ENCODE data around the gene PRPSAP1.

Gene PRPSAP1

DNA sequence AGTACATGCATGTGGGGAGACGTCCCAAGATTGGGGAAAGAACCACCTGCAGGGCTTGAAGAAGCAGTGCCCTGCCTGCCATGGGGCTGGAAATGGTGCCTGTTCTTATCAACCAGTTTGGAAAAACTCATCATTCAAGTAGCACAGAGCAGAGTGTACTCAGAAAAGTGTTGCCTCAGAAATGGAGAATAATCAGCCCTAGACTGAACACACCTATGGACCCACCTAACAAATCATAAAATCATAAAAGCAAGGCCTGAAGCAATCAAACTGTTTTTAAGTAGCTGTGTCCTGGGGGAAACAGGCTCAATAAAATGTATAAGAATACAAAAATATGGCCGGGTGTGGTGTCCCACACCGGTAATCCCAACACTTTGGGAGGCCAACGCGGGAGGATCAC lies 56.8 kb downstream of the PRPSAP1 start:
- peaks cover 5% of the 10 kb centered on the region for H3K4me1 Mint-ChIP-seq
- no peak overlapping the region for H3K4me3 Mint-ChIP-seq
- H3K36me3 Mint-ChIP-seq (ENCODE audit: low read depth) = peaks cover 18% of the 10 kb centered on the region
- H3K9me3 Mint-ChIP-seq = no peaks in the 10 kb centered on the region
- no peaks in the 10 kb centered on the region for H3K27me3 Mint-ChIP-seq (ENCODE audit: low read depth)
- no peak overlapping the region for H3K27ac Mint-ChIP-seq
- TF ChIP-seq, protein P1, sequence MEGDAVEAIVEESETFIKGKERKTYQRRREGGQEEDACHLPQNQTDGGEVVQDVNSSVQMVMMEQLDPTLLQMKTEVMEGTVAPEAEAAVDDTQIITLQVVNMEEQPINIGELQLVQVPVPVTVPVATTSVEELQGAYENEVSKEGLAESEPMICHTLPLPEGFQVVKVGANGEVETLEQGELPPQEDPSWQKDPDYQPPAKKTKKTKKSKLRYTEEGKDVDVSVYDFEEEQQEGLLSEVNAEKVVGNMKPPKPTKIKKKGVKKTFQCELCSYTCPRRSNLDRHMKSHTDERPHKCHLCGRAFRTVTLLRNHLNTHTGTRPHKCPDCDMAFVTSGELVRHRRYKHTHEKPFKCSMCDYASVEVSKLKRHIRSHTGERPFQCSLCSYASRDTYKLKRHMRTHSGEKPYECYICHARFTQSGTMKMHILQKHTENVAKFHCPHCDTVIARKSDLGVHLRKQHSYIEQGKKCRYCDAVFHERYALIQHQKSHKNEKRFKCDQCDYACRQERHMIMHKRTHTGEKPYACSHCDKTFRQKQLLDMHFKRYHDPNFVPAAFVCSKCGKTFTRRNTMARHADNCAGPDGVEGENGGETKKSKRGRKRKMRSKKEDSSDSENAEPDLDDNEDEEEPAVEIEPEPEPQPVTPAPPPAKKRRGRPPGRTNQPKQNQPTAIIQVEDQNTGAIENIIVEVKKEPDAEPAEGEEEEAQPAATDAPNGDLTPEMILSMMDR (IDR thresholded peaks at IDR 0.05; ENCODE audit: unreplicated experiment in 3 of 3) = no peak

DNA sequence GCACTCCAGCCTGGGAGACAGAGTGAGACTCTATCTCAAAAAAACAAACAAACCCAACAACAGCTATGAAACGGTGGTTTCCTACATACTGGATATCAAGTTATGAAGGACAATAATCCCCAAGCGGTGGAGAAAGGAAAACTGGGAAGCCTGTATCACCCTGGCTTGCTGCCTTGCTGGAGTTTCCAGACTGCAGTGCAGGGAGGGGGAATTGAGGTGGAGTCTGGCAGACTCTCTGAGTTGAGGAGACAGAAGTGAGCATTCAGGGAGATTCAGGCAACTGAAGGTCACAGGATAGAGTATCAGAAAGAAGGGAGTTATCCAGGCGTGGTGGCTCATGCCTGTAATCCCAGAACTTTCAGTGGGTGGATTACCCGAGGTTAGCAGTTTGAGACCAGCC lies 57.5 kb downstream of the PRPSAP1 start:
- TF ChIP-seq, protein P1 (IDR thresholded peaks at IDR 0.05; ENCODE audit: unreplicated experiment in 3 of 3) = no peak
- Mint-ChIP-seq H3K4me3 (no peak overlapping the region), H3K4me1 (peaks cover 5% of the 10 kb centered on the region), H3K36me3 (ENCODE audit: low read depth) (peaks cover 24% of the 10 kb centered on the region), H3K27me3 (ENCODE audit: low read depth) (no peaks in the 10 kb centered on the region), H3K27ac (peak overlapping the region in 1 of 3 experiments; percentile 44), H3K9me3 (no peaks in the 10 kb centered on the region)

DNA sequence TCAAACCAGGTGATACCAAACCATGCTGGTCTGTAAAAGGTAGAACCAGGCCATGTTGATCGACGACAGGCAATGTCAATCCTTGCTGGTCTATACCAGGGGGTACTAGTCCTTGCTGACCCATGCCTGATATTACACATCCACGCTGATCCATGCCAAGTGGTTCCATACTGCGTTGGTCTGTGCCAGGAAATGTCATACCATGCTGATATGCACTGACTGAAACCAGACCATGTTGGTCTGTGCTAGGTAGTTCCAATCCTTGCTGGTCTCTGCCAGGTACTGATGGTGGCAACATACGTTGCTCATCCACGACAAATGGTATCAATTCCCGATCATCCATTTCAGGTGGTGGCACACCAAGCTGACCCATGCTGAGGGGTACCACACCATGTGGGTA lies 60.6 kb downstream of the PRPSAP1 start:
- H3K4me1 Mint-ChIP-seq = peaks cover 5% of the 10 kb centered on the region
- no peak overlapping the region for H3K27ac Mint-ChIP-seq
- TF ChIP-seq, protein P1 (IDR thresholded peaks at IDR 0.05; ENCODE audit: unreplicated experiment in 3 of 3) = no peak
- no peaks in the 10 kb centered on the region for H3K9me3 Mint-ChIP-seq
- H3K27me3 Mint-ChIP-seq (ENCODE audit: low read depth) = peaks cover 3% of the 10 kb centered on the region
- no peak overlapping the region for H3K4me3 Mint-ChIP-seq
- peaks cover 35% of the 10 kb centered on the region for H3K36me3 Mint-ChIP-seq (ENCODE audit: low read depth)

DNA sequence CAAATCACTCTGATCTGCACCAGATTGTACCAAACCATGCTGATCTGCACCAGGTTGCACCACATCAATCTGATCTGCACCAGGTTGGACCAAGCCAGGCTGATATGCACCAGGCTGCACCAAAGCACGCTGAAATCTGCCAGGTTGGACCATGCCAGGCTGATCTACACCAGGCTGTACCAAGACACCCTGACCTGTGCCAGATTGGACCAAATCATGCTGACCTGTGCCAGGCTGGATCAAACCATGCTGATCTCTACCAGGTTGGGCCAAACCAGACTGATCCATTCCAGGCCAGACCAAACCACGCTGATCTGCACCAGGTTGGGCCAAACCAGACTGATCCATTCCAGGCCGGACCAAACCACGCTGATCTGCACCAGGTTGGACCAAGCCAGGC lies 61.1 kb downstream of the PRPSAP1 start:
- peaks cover 35% of the 10 kb centered on the region for H3K36me3 Mint-ChIP-seq (ENCODE audit: low read depth)
- H3K4me1 Mint-ChIP-seq = peaks cover 5% of the 10 kb centered on the region
- peaks cover 3% of the 10 kb centered on the region for H3K27me3 Mint-ChIP-seq (ENCODE audit: low read depth)
- H3K9me3 Mint-ChIP-seq = no peaks in the 10 kb centered on the region
- TF ChIP-seq, protein P1 (IDR thresholded peaks at IDR 0.05; ENCODE audit: unreplicated experiment in 3 of 3) = no peak
- H3K27ac Mint-ChIP-seq = no peak overlapping the region
- H3K4me3 Mint-ChIP-seq = no peak overlapping the region

DNA sequence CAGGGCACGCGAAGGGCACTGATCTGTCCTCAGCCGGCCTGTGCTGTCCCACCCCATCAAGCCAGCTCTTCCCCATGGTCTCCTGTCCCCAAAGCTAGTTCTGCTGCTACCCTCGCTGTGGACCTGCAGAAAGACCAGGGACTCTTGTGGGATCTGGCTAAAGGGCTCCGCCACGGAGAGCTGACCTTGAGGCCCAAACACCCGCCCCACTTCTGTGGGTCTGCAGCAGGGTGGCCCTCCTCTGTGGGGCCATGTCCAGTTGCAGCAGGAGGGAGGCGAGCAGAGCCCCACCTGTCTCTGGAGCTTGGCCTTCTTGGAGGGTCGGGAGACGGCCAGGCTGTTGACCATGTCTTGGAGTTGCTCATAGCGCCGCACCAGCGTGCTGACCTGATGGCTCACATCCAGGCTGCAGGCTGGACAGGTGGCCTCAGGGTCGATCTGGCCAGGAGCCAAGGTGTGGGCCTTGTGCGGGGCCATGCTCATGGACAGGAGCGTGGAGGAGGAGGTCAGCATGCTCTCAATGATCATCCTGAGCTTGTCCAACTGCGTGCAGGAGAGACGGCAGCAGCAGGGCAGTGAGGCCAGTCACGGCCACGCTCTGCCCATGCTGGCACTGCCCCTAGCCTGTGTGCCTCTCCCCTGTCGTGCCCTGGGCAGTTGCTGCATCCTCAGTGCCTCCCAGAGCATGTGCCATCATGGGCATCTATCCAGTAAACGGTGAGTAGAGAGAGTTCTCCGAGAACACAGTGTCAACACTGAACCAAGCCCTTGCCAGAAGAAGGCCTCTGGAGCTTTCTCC lies 71.9 kb downstream of the PRPSAP1 start:
- Mint-ChIP-seq H3K36me3 (ENCODE audit: low read depth) (peaks cover 8% of the 10 kb centered on the region), H3K4me1 (peaks cover 4% of the 10 kb centered on the region)

More for the DNA sequence above, 71.9 kb downstream of the PRPSAP1 start:
- Mint-ChIP-seq H3K4me3 (no peak overlapping the region), H3K27me3 (ENCODE audit: low read depth) (no peaks in the 10 kb centered on the region), H3K27ac (no peak overlapping the region), H3K9me3 (no peaks in the 10 kb centered on the region)
- TF ChIP-seq, protein P1 (IDR thresholded peaks at IDR 0.05; ENCODE audit: unreplicated experiment in 3 of 3) = no peak
